H9 (cell line): Measurements from ENCODE around the gene GOLGA8A. TPM values are rescaled to one million over a fixed set of nuclear protein-coding genes. Genes with fewer than 3 reads are reported as not detected.
"Not testable (repeated sequence)": the region's sequence is repeated elsewhere in the genome, so short reads cannot be mapped to it uniquely, and the experiment has no call there.

Experiments used
- DNase-seq: peaks from one replicate; pipeline ENCODE4 v3.0.0-alpha.2; 2017
- H2AFZ ChIP-seq: one replicate; pipeline ENCODE4 v1.6.1; 2013; ENCODE audit warnings: mild to moderate bottlenecking, low read length, control low read depth, moderate library complexity
- H2AK5ac ChIP-seq: 2 replicates; pipeline ENCODE4 v1.6.1; 2013; ENCODE audit warnings: low read length, control low read depth, mixed read lengths; ENCODE audit not compliant: insufficient read length
- H2BK120ac ChIP-seq: one replicate; pipeline ENCODE4 v1.6.1; 2013; ENCODE audit warnings: low read depth, mild to moderate bottlenecking, low read length, control low read depth, inconsistent platforms; ENCODE audit not compliant: poor library complexity, severe bottlenecking
- H2BK12ac ChIP-seq: 2 replicates; pipeline ENCODE4 v1.6.1; 2013; ENCODE audit warnings: low read length, control low read depth, mixed read lengths, low read depth; ENCODE audit not compliant: insufficient read length
- H2BK15ac ChIP-seq: 2 replicates; pipeline ENCODE4 v1.6.1; 2013; ENCODE audit warnings: low read depth, low read length, control low read depth
- H2BK20ac ChIP-seq: one replicate; pipeline ENCODE4 v1.6.1; 2013; ENCODE audit warnings: low read depth, mild to moderate bottlenecking, low read length, control low read depth, inconsistent platforms; ENCODE audit not compliant: poor library complexity, severe bottlenecking
- H2BK5ac ChIP-seq: 2 replicates; pipeline ENCODE4 v1.6.1; 2013; ENCODE audit warnings: low read length, control low read depth, mixed read lengths; ENCODE audit not compliant: insufficient read length
- H3K14ac ChIP-seq: 2 replicates; pipeline ENCODE4 v1.6.1; 2013; ENCODE audit warnings: low read length, control low read depth; ENCODE audit not compliant: insufficient read depth
- H3K18ac ChIP-seq: 2 replicates; pipeline ENCODE4 v1.6.1; 2013; ENCODE audit warnings: low read depth, mild to moderate bottlenecking, mixed read lengths, low read length, control low read depth; ENCODE audit not compliant: insufficient read length
- H3K23ac ChIP-seq: 2 replicates; pipeline ENCODE4 v1.6.1; 2013; ENCODE audit warnings: low read length, control low read depth, mixed read lengths, low read depth; ENCODE audit not compliant: insufficient read length
- H3K23me2 ChIP-seq: 2 replicates; pipeline ENCODE4 v1.6.1; 2013; ENCODE audit warnings: low read depth, mild to moderate bottlenecking, mixed read lengths, low read length, control low read depth; ENCODE audit not compliant: insufficient read length, poor library complexity, severe bottlenecking
- H3K27ac ChIP-seq: 2 replicates; pipeline ENCODE4 v1.5.1; 2013; ENCODE audit warnings: low read length, control low read depth, mixed read lengths, low read depth; ENCODE audit not compliant: insufficient read length
- H3K27me3 ChIP-seq: 2 replicates; pipeline ENCODE4 v1.6.1; 2013; ENCODE audit warnings: low read length, control low read depth, inconsistent platforms; ENCODE audit not compliant: insufficient read depth
- H3K4ac ChIP-seq: 2 replicates; pipeline ENCODE4 v1.6.1; 2013; ENCODE audit warnings: low read depth, mild to moderate bottlenecking, control low read depth, inconsistent platforms, low read length, moderate library complexity
- H3K4me1 ChIP-seq: 2 replicates; pipeline ENCODE4 v1.6.1; 2013; ENCODE audit warnings: low read length, control low read depth, inconsistent platforms; ENCODE audit not compliant: insufficient read depth
- H3K4me2 ChIP-seq: 2 replicates; pipeline ENCODE4 v1.6.1; 2013; ENCODE audit warnings: low read length, control low read depth, mixed read lengths; ENCODE audit not compliant: insufficient read length, insufficient read depth
- H3K56ac ChIP-seq: 2 replicates; pipeline ENCODE4 v1.6.1; 2013; ENCODE audit warnings: low read depth, mild to moderate bottlenecking, mixed read lengths, low read length, control low read depth; ENCODE audit not compliant: insufficient read length
- H3K79me1 ChIP-seq: 2 replicates; pipeline ENCODE4 v1.6.1; 2013; ENCODE audit warnings: low read depth, mild to moderate bottlenecking, moderate library complexity, low read length, control low read depth, inconsistent platforms; ENCODE audit not compliant: insufficient read depth, poor library complexity, severe bottlenecking
- H3K79me2 ChIP-seq: 2 replicates; pipeline ENCODE4 v1.6.1; 2013; ENCODE audit warnings: low read length, control low read depth, inconsistent platforms; ENCODE audit not compliant: insufficient read depth
- H3K9ac ChIP-seq: 2 replicates; pipeline ENCODE4 v1.6.1; 2013; ENCODE audit warnings: low read length, control low read depth, mixed read lengths; ENCODE audit not compliant: insufficient read length; ENCODE audit errors: extremely low read depth
- H3K9me3 ChIP-seq: one replicate; pipeline ENCODE4 v1.6.1; 2013; ENCODE audit warnings: low read depth, low read length, inconsistent platforms; ENCODE audit not compliant: control insufficient read depth
- H3T11ph ChIP-seq: one replicate; pipeline ENCODE4 v1.6.1; 2013; ENCODE audit warnings: mild to moderate bottlenecking, low read length, control low read depth, inconsistent platforms
- H4K20me1 ChIP-seq: one replicate; pipeline ENCODE4 v1.6.1; 2013; ENCODE audit not compliant: control insufficient read depth, insufficient read length, insufficient read depth
- H4K5ac ChIP-seq: 2 replicates; pipeline ENCODE4 v1.6.1; 2013; ENCODE audit warnings: low read depth, mild to moderate bottlenecking, mixed read lengths, low read length, control low read depth; ENCODE audit not compliant: insufficient read length
- H4K8ac ChIP-seq: replicated peaks from 2 replicates; pipeline ENCODE4 v1.6.1; 2013; ENCODE audit warnings: low read length, control low read depth, mixed read lengths, low read depth; ENCODE audit not compliant: insufficient read length
- H4K91ac ChIP-seq: 2 replicates; pipeline ENCODE4 v1.6.1; 2013; ENCODE audit warnings: low read depth, mild to moderate bottlenecking, moderate library complexity, mixed read lengths, low read length, control low read depth; ENCODE audit not compliant: insufficient read length
- H3K27ac Mint-ChIP-seq, 3 experiments: 2 replicates in 2 of 3; 3 replicates in 1 of 3; pipeline ENCODE4 v1.8.0; 2020 to 2021; ENCODE audit warnings: mixed read lengths in 3 of 3, mild to moderate bottlenecking in 1 of 3, moderate library complexity in 1 of 3
- H3K27me3 Mint-ChIP-seq: 2 replicates; pipeline ENCODE4 v1.8.0; 2021; ENCODE audit warnings: low read depth, mild to moderate bottlenecking, moderate library complexity, mixed read lengths
- H3K36me3 Mint-ChIP-seq, 3 experiments: 2 replicates in 2 of 3; 3 replicates in 1 of 3; pipeline ENCODE4 v1.8.0; 2020 to 2021; ENCODE audit warnings: low read depth in 3 of 3, mixed read lengths in 3 of 3; ENCODE audit not compliant: insufficient read depth in 1 of 3
- H3K4me1 Mint-ChIP-seq, 2 experiments: 2 replicates each; pipeline ENCODE4 v1.8.0; 2020; ENCODE audit warnings: mixed read lengths in 2 of 2
- H3K4me3 Mint-ChIP-seq, 2 experiments: 2 replicates in 1 of 2; 3 replicates in 1 of 2; pipeline ENCODE4 v1.8.0; 2020 to 2021; ENCODE audit warnings: mild to moderate bottlenecking in 2 of 2, mixed read lengths in 2 of 2, moderate library complexity in 1 of 2
- H3K9me3 Mint-ChIP-seq, 2 experiments: 2 replicates in 1 of 2; 3 replicates in 1 of 2; pipeline ENCODE4 v1.8.0; 2020; ENCODE audit warnings: mild to moderate bottlenecking in 2 of 2, mixed read lengths in 2 of 2, moderate library complexity in 1 of 2
- WGBS: extraction: QIAGEN DNeasy Blood & Tissue Kit; methylation state at CpG from one replicate; pipeline ENCODE4 v1.1.7; 2013; ENCODE audit warnings: missing lambda C conversion rate, low lambda C conversion rate, mixed read lengths; ENCODE audit not compliant: insufficient read length; ENCODE audit errors: extremely low coverage; 5-methylcytosine and 5-hydroxymethylcytosine counted together
- total RNA-seq: library from RNA; stranded (reverse); gene quantifications from 2 replicates; pipeline ENCODE4 v1.2.1, GENCODE V29; 2021

The GOLGA8A gene
- total RNA-seq, 1 experiment from 2014 or later = 58.8 TPM

DNA sequence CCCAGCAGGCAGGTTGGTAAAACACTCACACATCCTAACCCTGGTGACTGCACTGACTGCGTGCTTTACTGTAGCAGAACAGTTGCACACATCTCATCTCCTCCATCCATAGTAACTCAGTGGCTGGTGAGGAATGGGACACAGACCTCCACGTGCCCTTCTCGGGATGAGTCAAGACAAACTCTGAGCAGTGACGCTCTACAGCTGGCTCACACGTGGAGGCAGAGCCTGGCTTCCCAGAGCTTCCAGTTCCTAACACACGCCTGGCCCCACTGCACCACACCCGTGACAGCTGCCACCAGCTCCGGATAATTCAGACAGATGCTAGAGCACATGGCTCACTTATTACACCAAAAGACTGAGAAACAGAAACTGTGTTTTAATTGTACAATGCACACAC is 7.0 kb downstream of the GOLGA8A start:
- H3K27ac Mint-ChIP-seq, H3K9me3 Mint-ChIP-seq: not testable (repeated sequence)

DNA sequence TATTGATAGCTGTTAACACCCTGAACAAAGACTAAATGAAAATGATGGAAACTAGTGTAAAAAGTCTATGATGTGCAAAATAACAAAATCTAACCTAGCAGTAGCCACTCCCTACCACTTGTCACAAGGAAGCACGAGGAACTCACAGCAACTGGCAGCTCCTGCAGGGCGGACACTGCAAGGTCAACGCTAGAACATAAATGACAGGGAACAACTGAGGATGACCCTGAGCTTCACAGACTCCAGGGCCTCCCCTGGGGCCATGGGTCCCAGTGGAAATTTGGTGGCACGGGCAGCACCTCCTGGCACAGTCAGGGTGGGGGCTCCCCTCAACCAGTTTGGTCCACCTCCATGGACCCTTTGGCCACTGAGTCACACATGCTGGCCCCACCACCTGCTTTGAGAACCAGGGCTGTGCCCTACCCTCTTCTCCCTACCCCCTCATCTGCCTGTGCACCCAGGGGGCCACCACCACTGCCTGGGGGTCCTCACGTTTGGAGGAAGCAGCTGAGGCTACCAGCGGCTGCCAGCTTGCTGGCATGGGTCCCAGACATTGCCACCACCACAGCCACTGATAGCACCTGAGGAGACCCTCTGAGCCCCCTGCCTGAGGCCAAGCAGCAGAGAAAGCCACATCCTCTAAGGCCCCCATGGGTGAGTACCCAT is 14.1 kb downstream of the GOLGA8A start:
- not testable (repeated sequence) for H3K27ac Mint-ChIP-seq, H3K9me3 Mint-ChIP-seq, H3K56ac ChIP-seq, H3K4ac ChIP-seq, H2BK5ac ChIP-seq, H3K36me3 Mint-ChIP-seq, H3K4me3 Mint-ChIP-seq, H2BK20ac ChIP-seq, H3T11ph ChIP-seq, H3K23me2 ChIP-seq, H2AFZ ChIP-seq, H3K4me1 ChIP-seq, H3K27me3 Mint-ChIP-seq, H4K91ac ChIP-seq, H2BK15ac ChIP-seq, H3K4me2 ChIP-seq, H4K8ac ChIP-seq, H3K27ac ChIP-seq, H3K79me1 ChIP-seq, H3K79me2 ChIP-seq, H3K9ac ChIP-seq, H3K27me3 ChIP-seq, H3K18ac ChIP-seq, H3K4me1 Mint-ChIP-seq, H2BK12ac ChIP-seq, H3K23ac ChIP-seq, DNase-seq, H3K14ac ChIP-seq, H2BK120ac ChIP-seq, H2AK5ac ChIP-seq, H3K9me3 ChIP-seq, H4K5ac ChIP-seq, H4K20me1 ChIP-seq
- WGBS = no CpG with 5 or more reads among the region's 6 CpGs

More for the DNA sequence above, 7.0 kb downstream of the GOLGA8A start:
- not testable (repeated sequence) for H3K9ac ChIP-seq, H4K5ac ChIP-seq, H4K8ac ChIP-seq, H2BK120ac ChIP-seq, H3K14ac ChIP-seq, H3K18ac ChIP-seq, H3K4ac ChIP-seq, H2AFZ ChIP-seq, H3K4me2 ChIP-seq, H3K56ac ChIP-seq, H3K23me2 ChIP-seq, H3K23ac ChIP-seq, H4K91ac ChIP-seq, H2AK5ac ChIP-seq, H3K27me3 Mint-ChIP-seq, H2BK20ac ChIP-seq, H3K4me1 Mint-ChIP-seq, H3K4me3 Mint-ChIP-seq, H2BK12ac ChIP-seq, H3K79me2 ChIP-seq, H2BK15ac ChIP-seq, H2BK5ac ChIP-seq, H3K27ac ChIP-seq, H3K79me1 ChIP-seq, H3K4me1 ChIP-seq, H3K9me3 ChIP-seq, DNase-seq, H3K27me3 ChIP-seq, H4K20me1 ChIP-seq, H3T11ph ChIP-seq
- WGBS = no CpG with 5 or more reads among the region's 8 CpGs
- peaks cover 2 to 35% (median 32%) of the 10 kb centered on the region in 3 experiments; a peak in 6 of 7 replicates for H3K36me3 Mint-ChIP-seq
